Activated CD4-positive, alpha-beta T cell treated with anti-CD3 and anti-CD28 coated beads for 36 hours (primary cell): ENCODE data around the gene CCR5AS.

Source experiments
- ATAC-seq: fragments of 200-7000 bp; cut with Tn5 transposase; one replicate; pipeline ENCODE4 v1.10.0; 2021; ENCODE audit warnings: mild to moderate bottlenecking, moderate library complexity
- CTCF ChIA-PET: fragments of 350-600 bp; sonication (Branson Sonifier 250); formaldehyde crosslinking; loops from one replicate; lab custom pipeline; 2021; ENCODE audit warnings: antibody characterized with exemption; lab: Charles Lee
- POLR2A ChIA-PET: fragments of 350-600 bp; sonication (Branson Sonifier 250); formaldehyde crosslinking; loops from one replicate; lab custom pipeline; 2021; ENCODE audit warnings: antibody characterized with exemption, inconsistent platforms; lab: Charles Lee
- DNase-seq: peaks from one replicate; pipeline ENCODE4 v3.0.0-alpha.2; 2020
- H3K27ac Mint-ChIP-seq: one replicate; pipeline ENCODE4 v1.8.0; 2021; ENCODE audit warnings: mixed read lengths
- H3K27me3 Mint-ChIP-seq: one replicate; pipeline ENCODE4 v1.8.0; 2021; ENCODE audit warnings: mixed read lengths
- H3K36me3 Mint-ChIP-seq: one replicate; pipeline ENCODE4 v1.8.0; 2021; ENCODE audit warnings: low read depth, mixed read lengths
- H3K4me1 Mint-ChIP-seq: one replicate; pipeline ENCODE4 v1.8.0; 2021; ENCODE audit warnings: mixed read lengths
- H3K4me3 Mint-ChIP-seq: one replicate; pipeline ENCODE4 v1.8.0; 2021; ENCODE audit warnings: mild to moderate bottlenecking, moderate library complexity, mixed read lengths
- H3K9me3 Mint-ChIP-seq: one replicate; pipeline ENCODE4 v1.8.0; 2021; ENCODE audit warnings: low read depth, mixed read lengths
- intact Hi-C, 2 experiments: fragments of 100-400 bp; cut with DNase I in 1 of 2; cut with micrococcal nuclease in 1 of 2; formaldehyde crosslinking; loops; one replicate each; pipeline versions ENCODE4 v1.14.2 to v1.15.1; 2022 to 2024; cut with DNase I, micrococcal nuclease

CCR5AS gene

GRCh38 chr3:46375218-46375617, 31.6 kb downstream of the CCR5AS start:
- intact Hi-C loops = loop anchor here (5.0 to 10.0 kb wide), 2 partner anchors 510 to 613 kb away; no protein-coding TSS in a partner anchor
- Mint-ChIP-seq H3K27me3 (peaks cover 35% of the 10 kb centered on the region), H3K9me3 (no peaks in the 10 kb centered on the region), H3K27ac (no peak overlapping the region), H3K4me1 (peaks cover 28% of the 10 kb centered on the region), H3K4me3 (no peak overlapping the region), H3K36me3 (no peaks in the 10 kb centered on the region)
- DNase-seq (no peak), ATAC-seq (peak; percentile 58)
- ChIA-PET CTCF (interaction anchor here (0.7 to 1.6 kb wide), 5 partner anchors 10 to 491 kb away, joined by 3 to 4 read pairs (median 3); no protein-coding TSS in a partner anchor), POLR2A (interaction anchor here (0.5 kb wide), 1 partner anchor 277 kb away, joined by 3 read pairs; no protein-coding TSS in a partner anchor)

DNA sequence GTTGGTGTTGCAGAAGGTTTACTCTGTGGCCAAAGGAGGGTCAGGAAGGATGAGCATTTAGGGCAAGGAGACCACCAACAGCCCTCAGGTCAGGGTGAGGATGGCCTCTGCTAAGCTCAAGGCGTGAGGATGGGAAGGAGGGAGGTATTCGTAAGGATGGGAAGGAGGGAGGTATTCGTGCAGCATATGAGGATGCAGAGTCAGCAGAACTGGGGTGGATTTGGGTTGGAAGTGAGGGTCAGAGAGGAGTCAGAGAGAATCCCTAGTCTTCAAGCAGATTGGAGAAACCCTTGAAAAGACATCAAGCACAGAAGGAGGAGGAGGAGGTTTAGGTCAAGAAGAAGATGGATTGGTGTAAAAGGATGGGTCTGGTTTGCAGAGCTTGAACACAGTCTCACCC, 32.1 kb downstream of the CCR5AS start:
- POLR2A ChIA-PET = no interaction called here
- intact Hi-C loops = loop anchor here (5.0 to 10.0 kb wide), 3 partner anchors 157 to 612 kb away; no protein-coding TSS in a partner anchor
- Mint-ChIP-seq H3K27ac (no peak overlapping the region), H3K4me1 (peaks cover 32% of the 10 kb centered on the region), H3K9me3 (no peaks in the 10 kb centered on the region), H3K36me3 (no peaks in the 10 kb centered on the region), H3K4me3 (no peak overlapping the region), H3K27me3 (peaks cover 35% of the 10 kb centered on the region)
- CTCF ChIA-PET = interaction anchor here (0.7 to 1.6 kb wide), 7 partner anchors 10 to 491 kb away, joined by 3 to 4 read pairs (median 3); no protein-coding TSS in a partner anchor
- ATAC-seq (no peak), DNase-seq (no peak)

DNA sequence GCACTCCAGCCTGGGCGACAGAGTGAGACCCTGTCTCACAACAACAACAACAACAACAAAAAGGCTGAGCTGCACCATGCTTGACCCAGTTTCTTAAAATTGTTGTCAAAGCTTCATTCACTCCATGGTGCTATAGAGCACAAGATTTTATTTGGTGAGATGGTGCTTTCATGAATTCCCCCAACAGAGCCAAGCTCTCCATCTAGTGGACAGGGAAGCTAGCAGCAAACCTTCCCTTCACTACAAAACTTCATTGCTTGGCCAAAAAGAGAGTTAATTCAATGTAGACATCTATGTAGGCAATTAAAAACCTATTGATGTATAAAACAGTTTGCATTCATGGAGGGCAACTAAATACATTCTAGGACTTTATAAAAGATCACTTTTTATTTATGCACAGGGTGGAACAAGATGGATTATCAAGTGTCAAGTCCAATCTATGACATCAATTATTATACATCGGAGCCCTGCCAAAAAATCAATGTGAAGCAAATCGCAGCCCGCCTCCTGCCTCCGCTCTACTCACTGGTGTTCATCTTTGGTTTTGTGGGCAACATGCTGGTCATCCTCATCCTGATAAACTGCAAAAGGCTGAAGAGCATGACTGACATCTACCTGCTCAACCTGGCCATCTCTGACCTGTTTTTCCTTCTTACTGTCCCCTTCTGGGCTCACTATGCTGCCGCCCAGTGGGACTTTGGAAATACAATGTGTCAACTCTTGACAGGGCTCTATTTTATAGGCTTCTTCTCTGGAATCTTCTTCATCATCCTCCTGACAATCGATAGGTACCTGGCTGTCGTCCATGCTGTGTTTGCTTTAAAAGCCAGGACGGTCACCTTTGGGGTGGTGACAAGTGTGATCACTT, 34.1 kb downstream of the CCR5AS start:
- POLR2A ChIA-PET = interaction anchor here (0.7 kb wide), 1 partner anchor 438 kb away, joined by 3 read pairs; no protein-coding TSS in a partner anchor
- no peak overlapping the region for H3K4me3 Mint-ChIP-seq
- peak; percentile 38 for DNase-seq
- no peaks in the 10 kb centered on the region for H3K9me3 Mint-ChIP-seq
- intact Hi-C loops = loop anchor here (1.0 to 10.0 kb wide), 4 partner anchors 96 to 508 kb away; no protein-coding TSS in a partner anchor
- no peak overlapping the region for H3K27ac Mint-ChIP-seq
- ATAC-seq = no peak
- CTCF ChIA-PET = interaction anchor here (0.7 to 5.9 kb wide), 16 partner anchors 8 to 434 kb away, joined by 3 to 49 read pairs (median 4); partner anchors contain the start of gene CXCR6
- no peaks in the 10 kb centered on the region for H3K36me3 Mint-ChIP-seq
- H3K4me1 Mint-ChIP-seq = peaks cover 50% of the 10 kb centered on the region
- peaks cover 44% of the 10 kb centered on the region for H3K27me3 Mint-ChIP-seq

DNA sequence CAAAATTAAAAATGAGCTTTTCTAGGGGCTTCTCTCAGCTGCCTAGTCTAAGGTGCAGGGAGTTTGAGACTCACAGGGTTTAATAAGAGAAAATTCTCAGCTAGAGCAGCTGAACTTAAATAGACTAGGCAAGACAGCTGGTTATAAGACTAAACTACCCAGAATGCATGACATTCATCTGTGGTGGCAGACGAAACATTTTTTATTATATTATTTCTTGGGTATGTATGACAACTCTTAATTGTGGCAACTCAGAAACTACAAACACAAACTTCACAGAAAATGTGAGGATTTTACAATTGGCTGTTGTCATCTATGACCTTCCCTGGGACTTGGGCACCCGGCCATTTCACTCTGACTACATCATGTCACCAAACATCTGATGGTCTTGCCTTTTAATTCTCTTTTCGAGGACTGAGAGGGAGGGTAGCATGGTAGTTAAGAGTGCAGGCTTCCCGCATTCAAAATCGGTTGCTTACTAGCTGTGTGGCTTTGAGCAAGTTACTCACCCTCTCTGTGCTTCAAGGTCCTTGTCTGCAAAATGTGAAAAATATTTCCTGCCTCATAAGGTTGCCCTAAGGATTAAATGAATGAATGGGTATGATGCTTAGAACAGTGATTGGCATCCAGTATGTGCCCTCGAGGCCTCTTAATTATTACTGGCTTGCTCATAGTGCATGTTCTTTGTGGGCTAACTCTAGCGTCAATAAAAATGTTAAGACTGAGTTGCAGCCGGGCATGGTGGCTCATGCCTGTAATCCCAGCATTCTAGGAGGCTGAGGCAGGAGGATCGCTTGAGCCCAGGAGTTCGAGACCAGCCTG, 35.1 kb downstream of the CCR5AS start:
- Mint-ChIP-seq H3K27me3 (peaks cover 43% of the 10 kb centered on the region), H3K27ac (no peak overlapping the region), H3K4me3 (no peak overlapping the region), H3K36me3 (no peaks in the 10 kb centered on the region), H3K4me1 (peaks cover 50% of the 10 kb centered on the region), H3K9me3 (no peaks in the 10 kb centered on the region)
- DNase-seq (no peak), ATAC-seq (no peak)
- POLR2A ChIA-PET = interaction anchor here (0.7 kb wide), 1 partner anchor 437 kb away, joined by 3 read pairs; no protein-coding TSS in a partner anchor
- CTCF ChIA-PET = interaction anchor here (0.7 to 5.9 kb wide), 22 partner anchors 9 to 454 kb away, joined by 3 to 49 read pairs (median 4); partner anchors contain the start of gene CCR1
- intact Hi-C loops = loop anchor here (1.0 to 10.0 kb wide), 10 partner anchors 17 to 511 kb away; partner anchors contain the start of genes CCR1 (in 1 of the 2), CCR2 (in 1 of the 2) and CXCR6 (in 1 of the 2)

DNA sequence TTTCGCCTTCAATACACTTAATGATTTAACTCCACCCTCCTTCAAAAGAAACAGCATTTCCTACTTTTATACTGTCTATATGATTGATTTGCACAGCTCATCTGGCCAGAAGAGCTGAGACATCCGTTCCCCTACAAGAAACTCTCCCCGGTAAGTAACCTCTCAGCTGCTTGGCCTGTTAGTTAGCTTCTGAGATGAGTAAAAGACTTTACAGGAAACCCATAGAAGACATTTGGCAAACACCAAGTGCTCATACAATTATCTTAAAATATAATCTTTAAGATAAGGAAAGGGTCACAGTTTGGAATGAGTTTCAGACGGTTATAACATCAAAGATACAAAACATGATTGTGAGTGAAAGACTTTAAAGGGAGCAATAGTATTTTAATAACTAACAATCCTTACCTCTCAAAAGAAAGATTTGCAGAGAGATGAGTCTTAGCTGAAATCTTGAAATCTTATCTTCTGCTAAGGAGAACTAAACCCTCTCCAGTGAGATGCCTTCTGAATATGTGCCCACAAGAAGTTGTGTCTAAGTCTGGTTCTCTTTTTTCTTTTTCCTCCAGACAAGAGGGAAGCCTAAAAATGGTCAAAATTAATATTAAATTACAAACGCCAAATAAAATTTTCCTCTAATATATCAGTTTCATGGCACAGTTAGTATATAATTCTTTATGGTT, 35.9 kb downstream of the CCR5AS start, which contains the start of gene CCR5:
TSS of gene CCR5 (plus strand) at position 108 of the 680 bp plus-strand sequence. CDS start 1,957 bp downstream, outside the sequence.
- no peaks in the 10 kb centered on the region for H3K9me3 Mint-ChIP-seq
- ChIA-PET POLR2A (interaction anchor here (0.9 to 2.7 kb wide), 4 partner anchors 11 to 101 kb away, joined by 3 to 16 read pairs (median 7); no protein-coding TSS in a partner anchor), CTCF (interaction anchor here (0.7 to 5.9 kb wide), 28 partner anchors 7 to 455 kb away, joined by 3 to 49 read pairs (median 5); partner anchors contain the start of genes CCR1, CCR2 and CXCR6)
- peaks cover 50% of the 10 kb centered on the region for H3K4me1 Mint-ChIP-seq
- H3K36me3 Mint-ChIP-seq = no peaks in the 10 kb centered on the region
- peaks cover 45% of the 10 kb centered on the region for H3K27me3 Mint-ChIP-seq
- intact Hi-C loops = loop anchor here (1.0 to 10.0 kb wide), 13 partner anchors 11 to 510 kb away; partner anchors contain the start of genes CCR1 (in 1 of the 2), CCR2 (in 1 of the 2) and CXCR6 (in 1 of the 2)
- H3K27ac Mint-ChIP-seq = peak within 1 kb of the TSS; percentile 63
- peak; percentile 45 for DNase-seq
- ATAC-seq = peak; percentile 39
- H3K4me3 Mint-ChIP-seq = peak within 1 kb of the TSS; percentile 0

DNA sequence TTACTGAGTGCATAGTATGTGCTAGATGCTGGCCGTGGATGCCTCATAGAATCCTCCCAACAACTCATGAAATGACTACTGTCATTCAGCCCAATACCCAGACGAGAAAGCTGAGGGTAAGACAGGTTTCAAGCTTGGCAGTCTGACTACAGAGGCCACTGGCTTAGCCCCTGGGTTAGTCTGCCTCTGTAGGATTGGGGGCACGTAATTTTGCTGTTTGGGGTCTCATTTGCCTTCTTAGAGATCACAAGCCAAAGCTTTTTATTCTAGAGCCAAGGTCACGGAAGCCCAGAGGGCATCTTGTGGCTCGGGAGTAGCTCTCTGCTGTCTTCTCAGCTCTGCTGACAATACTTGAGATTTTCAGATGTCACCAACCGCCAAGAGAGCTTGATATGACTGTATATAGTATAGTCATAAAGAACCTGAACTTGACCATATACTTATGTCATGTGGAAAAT, 37.2 kb downstream of the CCR5AS start:
- H3K4me1 Mint-ChIP-seq = peaks cover 40% of the 10 kb centered on the region
- peak; percentile 82 for ATAC-seq
- no peaks in the 10 kb centered on the region for H3K9me3 Mint-ChIP-seq
- H3K36me3 Mint-ChIP-seq = no peaks in the 10 kb centered on the region
- intact Hi-C loops = loop anchor here (1.0 to 10.0 kb wide), 16 partner anchors 9 to 509 kb away; partner anchors contain the start of genes CCR1 (in 1 of the 2), CCR2 (in 1 of the 2), CCR5AS (in 1 of the 2) and CCRL2 (in 1 of the 2)
- H3K27ac Mint-ChIP-seq = peak overlapping the region; percentile 63
- DNase-seq = peak; percentile 63
- H3K4me3 Mint-ChIP-seq = no peak overlapping the region
- H3K27me3 Mint-ChIP-seq = peaks cover 44% of the 10 kb centered on the region
- CTCF ChIA-PET = interaction anchor here (0.6 to 5.9 kb wide), 25 partner anchors 9 to 1426 kb away, joined by 3 to 49 read pairs (median 5); partner anchors contain the start of genes CCR2 and CXCR6
- POLR2A ChIA-PET = interaction anchor here (0.7 to 2.7 kb wide), 12 partner anchors 10 to 388 kb away, joined by 3 to 23 read pairs (median 6); partner anchors contain the start of gene CCR2

GRCh38 chr3:46369151-46369550, 37.7 kb downstream of the CCR5AS start:
- CTCF ChIA-PET = interaction anchor here (0.9 to 5.9 kb wide), 19 partner anchors 9 to 432 kb away, joined by 4 to 49 read pairs (median 6); partner anchors contain the start of genes CCR2 and CXCR6
- Mint-ChIP-seq H3K4me3 (no peak overlapping the region), H3K4me1 (peaks cover 36% of the 10 kb centered on the region), H3K9me3 (no peaks in the 10 kb centered on the region), H3K27ac (peak overlapping the region; percentile 22), H3K36me3 (no peaks in the 10 kb centered on the region), H3K27me3 (peaks cover 44% of the 10 kb centered on the region)
- POLR2A ChIA-PET = interaction anchor here (0.7 to 2.7 kb wide), 11 partner anchors 9 to 388 kb away, joined by 3 to 23 read pairs (median 6); partner anchors contain the start of gene CCR2
- DNase-seq (no peak), ATAC-seq (peak; percentile 11)
- intact Hi-C loops = loop anchor here (1.0 to 2.0 kb wide), 6 partner anchors 9 to 278 kb away; partner anchors contain the start of genes CCR5AS (in 1 of the 2) and CCRL2 (in 1 of the 2)

- Mint-ChIP-seq H3K27me3 (peaks cover 47% of the 10 kb centered on the region), H3K4me1 (peaks cover 36% of the 10 kb centered on the region), H3K27ac (peak overlapping the region; percentile 32), H3K9me3 (no peaks in the 10 kb centered on the region), H3K4me3 (no peak overlapping the region), H3K36me3 (no peaks in the 10 kb centered on the region)
- DNase-seq (peak; percentile 65), ATAC-seq (peak; percentile 22)
- POLR2A ChIA-PET = interaction anchor here (0.7 to 2.7 kb wide), 5 partner anchors 9 to 387 kb away, joined by 3 to 16 read pairs (median 8); no protein-coding TSS in a partner anchor
- CTCF ChIA-PET = interaction anchor here (1.3 to 5.9 kb wide), 14 partner anchors 9 to 430 kb away, joined by 3 to 49 read pairs (median 6); partner anchors contain the start of gene CCR2
- intact Hi-C loops = loop anchor here in 1 of 2 experiments (2.0 kb wide), 1 partner anchor 278 kb away; no protein-coding TSS in a partner anchor
These were observed 38.3 kb downstream of the CCR5AS start for GRCh38 chr3:46368569-46368968.

DNA sequence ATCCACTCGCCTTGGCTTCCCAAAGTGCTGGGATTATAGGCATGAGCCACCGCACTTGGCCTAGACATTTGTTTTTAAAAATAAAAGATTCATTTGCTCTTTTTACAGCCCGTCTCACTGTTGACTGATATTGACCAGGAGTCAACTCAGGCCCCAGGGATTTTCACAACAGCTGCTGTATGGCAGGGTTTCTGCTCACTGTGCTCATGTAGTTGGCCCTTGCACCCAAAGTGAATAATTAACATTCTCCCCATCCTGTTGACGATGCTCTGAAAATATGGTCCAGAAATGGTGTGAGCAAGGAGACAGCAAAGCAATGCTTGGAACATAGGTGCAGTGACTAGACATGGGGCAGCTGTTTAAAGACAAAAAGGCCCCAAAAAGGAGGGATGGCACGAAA, 39.1 kb downstream of the CCR5AS start:
- CTCF ChIA-PET = interaction anchor here (0.5 to 5.9 kb wide), 11 partner anchors 8 to 437 kb away, joined by 3 to 49 read pairs (median 5); partner anchors contain the start of gene CCR2
- Mint-ChIP-seq H3K4me3 (no peak overlapping the region), H3K27ac (no peak overlapping the region), H3K4me1 (peaks cover 36% of the 10 kb centered on the region), H3K9me3 (no peaks in the 10 kb centered on the region), H3K36me3 (no peaks in the 10 kb centered on the region), H3K27me3 (peaks cover 41% of the 10 kb centered on the region)
- ATAC-seq = no peak
- no peak for DNase-seq
- intact Hi-C loops = loop anchor here in 1 of 2 experiments (2.0 kb wide), 1 partner anchor 277 kb away; no protein-coding TSS in a partner anchor
- POLR2A ChIA-PET = no interaction called here
